Activated T-cell treated with anti-CD3 and anti-CD28 coated beads, Interleukin-2, amount 50 U/mL, for 24 hours (primary cell): ENCODE results near the gene ATP13A2.

Experiments used
- DNase-seq: peaks from one replicate; pipeline ENCODE4 v3.0.0-alpha.2; 2020
- H3K27ac Mint-ChIP-seq: 2 replicates; pipeline ENCODE4 v1.8.0; 2020; ENCODE audit warnings: mild to moderate bottlenecking, mixed read lengths
- H3K27me3 Mint-ChIP-seq: 2 replicates; pipeline ENCODE4 v1.8.0; 2020; ENCODE audit warnings: mixed read lengths
- H3K36me3 Mint-ChIP-seq: 2 replicates; pipeline ENCODE4 v1.8.0; 2020; ENCODE audit warnings: low read depth, mixed read lengths
- H3K4me1 Mint-ChIP-seq: 2 replicates; pipeline ENCODE4 v1.8.0; 2020; ENCODE audit warnings: low read depth, mixed read lengths
- H3K4me3 Mint-ChIP-seq: 2 replicates; pipeline ENCODE4 v1.8.0; 2020; ENCODE audit warnings: mild to moderate bottlenecking, moderate library complexity, mixed read lengths
- H3K9me3 Mint-ChIP-seq: 2 replicates; pipeline ENCODE4 v1.8.0; 2020; ENCODE audit warnings: mixed read lengths

The ATP13A2 gene

GRCh38 chr1:17045150-17045549 lies 33.4 kb upstream of the ATP13A2 start:
- Mint-ChIP-seq H3K27me3 (no peaks in the 10 kb centered on the region), H3K36me3 (peaks cover 75% of the 10 kb centered on the region), H3K4me3 (no peak overlapping the region), H3K4me1 (peaks cover 25% of the 10 kb centered on the region), H3K9me3 (no peaks in the 10 kb centered on the region), H3K27ac (no peak overlapping the region)
- DNase-seq, result no peak

DNA sequence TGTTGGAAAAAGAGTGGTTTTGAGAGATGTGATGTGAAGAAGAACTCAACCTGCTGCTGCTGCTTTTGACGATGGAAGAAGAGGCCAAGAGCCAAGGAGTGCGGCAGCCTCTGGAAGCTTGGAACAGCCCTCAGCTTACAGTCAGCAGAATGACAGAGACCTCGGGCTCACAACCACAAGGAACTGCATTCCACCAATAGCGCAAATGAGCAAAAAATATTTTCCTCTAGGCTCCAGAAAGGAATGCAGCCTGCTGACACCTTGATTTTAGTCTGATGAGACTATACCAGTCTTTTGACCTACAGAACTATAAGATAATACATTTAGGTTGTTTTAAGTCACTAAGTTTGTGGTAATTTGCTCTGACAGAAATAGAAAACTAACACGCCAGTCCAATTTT lies 31.9 kb upstream of the ATP13A2 start:
- no peaks in the 10 kb centered on the region for H3K9me3 Mint-ChIP-seq
- H3K27ac Mint-ChIP-seq, result no peak overlapping the region
- H3K4me1 Mint-ChIP-seq, result peaks cover 27% of the 10 kb centered on the region
- no peaks in the 10 kb centered on the region for H3K27me3 Mint-ChIP-seq
- no peak for DNase-seq
- peaks cover 76% of the 10 kb centered on the region for H3K36me3 Mint-ChIP-seq
- H3K4me3 Mint-ChIP-seq, result no peak overlapping the region

- DNase-seq, result no peak
- Mint-ChIP-seq H3K36me3 (peaks cover 78% of the 10 kb centered on the region), H3K27me3 (no peaks in the 10 kb centered on the region), H3K27ac (no peak overlapping the region), H3K4me3 (no peak overlapping the region), H3K4me1 (peaks cover 12% of the 10 kb centered on the region), H3K9me3 (no peaks in the 10 kb centered on the region)
Observed at GRCh38 chr1:17040135-17040534, 28.4 kb upstream of the ATP13A2 start.

GRCh38 chr1:17039522-17039921 lies 27.8 kb upstream of the ATP13A2 start:
- no peaks in the 10 kb centered on the region for H3K27me3 Mint-ChIP-seq
- peaks cover 78% of the 10 kb centered on the region for H3K36me3 Mint-ChIP-seq
- H3K4me1 Mint-ChIP-seq, result peaks cover 8% of the 10 kb centered on the region
- H3K27ac Mint-ChIP-seq, result no peak overlapping the region
- no peak overlapping the region for H3K4me3 Mint-ChIP-seq
- no peak for DNase-seq
- no peaks in the 10 kb centered on the region for H3K9me3 Mint-ChIP-seq

GRCh38 chr1:17033481-17033880 lies 21.8 kb upstream of the ATP13A2 start:
- H3K4me3 Mint-ChIP-seq, result no peak overlapping the region

DNA sequence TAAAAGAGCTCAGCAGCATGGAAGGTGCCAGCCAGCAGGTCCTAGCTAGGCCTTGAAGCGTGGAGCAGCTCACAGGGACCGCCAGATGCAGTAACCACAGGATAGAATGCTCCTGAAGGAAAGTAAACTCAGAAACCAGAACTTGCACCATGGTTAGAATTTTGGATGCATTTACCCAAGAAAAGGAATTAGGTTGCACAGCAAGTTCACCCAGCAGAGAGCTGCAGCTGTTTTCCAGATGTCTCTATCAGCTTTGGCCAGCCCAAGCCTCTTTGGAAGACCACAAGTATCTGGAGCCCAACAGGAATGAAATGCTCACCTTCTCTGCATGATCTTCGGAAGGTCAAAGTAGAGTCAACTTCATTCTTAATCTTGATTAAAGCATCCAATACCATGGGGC lies 21.0 kb upstream of the ATP13A2 start:
- H3K27ac Mint-ChIP-seq, result no peak overlapping the region

More at GRCh38 chr1:17033481-17033880, 21.8 kb upstream of the ATP13A2 start:
- Mint-ChIP-seq H3K27ac (no peak overlapping the region), H3K4me1 (peaks cover 2% of the 10 kb centered on the region), H3K36me3 (peaks cover 79% of the 10 kb centered on the region), H3K9me3 (no peaks in the 10 kb centered on the region), H3K27me3 (no peaks in the 10 kb centered on the region)
- no peak for DNase-seq

DNA sequence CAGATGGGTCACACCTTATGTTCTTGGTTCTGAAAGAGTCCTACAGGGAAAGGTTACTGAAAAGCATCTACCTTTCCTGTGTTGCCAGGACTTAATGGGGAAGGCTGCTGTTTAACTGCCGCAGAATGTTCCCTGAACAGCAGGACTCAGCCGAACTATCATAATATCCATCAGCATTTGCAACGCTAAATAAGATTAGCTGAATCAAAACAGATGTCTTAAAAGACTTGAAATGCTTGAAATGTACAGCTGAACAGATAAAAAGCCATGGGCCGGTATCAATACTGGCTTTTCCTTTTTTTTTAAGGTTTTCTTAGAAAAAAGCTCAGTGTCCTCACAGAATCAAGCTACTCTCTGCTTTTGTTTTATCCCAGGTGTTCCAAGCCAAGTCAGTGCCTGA lies 19.7 kb upstream of the ATP13A2 start:
- Mint-ChIP-seq H3K9me3 (no peaks in the 10 kb centered on the region), H3K36me3 (peaks cover 86% of the 10 kb centered on the region), H3K4me3 (no peak overlapping the region), H3K27me3 (no peaks in the 10 kb centered on the region), H3K4me1 (no peaks in the 10 kb centered on the region), H3K27ac (peak overlapping the region; percentile 50)
- no peak for DNase-seq

More for the DNA sequence above, 21.0 kb upstream of the ATP13A2 start:
- H3K4me1 Mint-ChIP-seq, result no peaks in the 10 kb centered on the region
- no peak for DNase-seq
- no peaks in the 10 kb centered on the region for H3K9me3 Mint-ChIP-seq
- peaks cover 81% of the 10 kb centered on the region for H3K36me3 Mint-ChIP-seq
- no peaks in the 10 kb centered on the region for H3K27me3 Mint-ChIP-seq
- no peak overlapping the region for H3K4me3 Mint-ChIP-seq

- Mint-ChIP-seq H3K4me1 (no peaks in the 10 kb centered on the region), H3K27me3 (no peaks in the 10 kb centered on the region), H3K9me3 (no peaks in the 10 kb centered on the region), H3K4me3 (no peak overlapping the region), H3K27ac (peak overlapping the region; percentile 77), H3K36me3 (peaks cover 89% of the 10 kb centered on the region)
- no peak for DNase-seq
Observed at GRCh38 chr1:17030206-17030605, 18.5 kb upstream of the ATP13A2 start.

DNA sequence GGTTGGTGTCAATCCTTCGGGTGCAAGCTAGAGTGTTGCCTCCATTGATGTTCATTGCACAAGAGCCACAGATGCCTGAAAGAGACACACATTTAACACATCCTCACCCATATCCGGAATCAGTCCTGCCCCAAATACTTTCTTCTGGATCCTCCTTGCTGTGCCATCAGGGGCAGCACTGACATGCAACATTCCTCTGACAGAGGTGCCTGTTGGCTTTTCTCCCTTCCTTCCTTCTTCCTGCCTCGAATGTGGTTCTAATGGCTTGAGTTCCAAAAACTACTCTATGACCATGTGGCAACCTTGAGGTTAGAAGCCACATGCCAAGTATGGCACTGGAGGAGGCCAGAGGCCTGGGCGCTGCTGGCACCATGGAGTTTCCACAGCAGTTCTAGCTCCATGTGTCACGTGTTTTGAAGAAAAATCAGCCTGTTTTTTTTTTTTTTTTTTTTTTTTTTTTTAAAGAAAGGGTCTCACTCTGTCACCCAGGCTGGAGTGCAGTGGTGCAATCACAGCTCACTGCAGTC lies 17.0 kb upstream of the ATP13A2 start:
- Mint-ChIP-seq H3K27ac (peak overlapping the region; percentile 23), H3K4me3 (no peak overlapping the region), H3K9me3 (no peaks in the 10 kb centered on the region), H3K27me3 (no peaks in the 10 kb centered on the region), H3K36me3 (peaks cover 93% of the 10 kb centered on the region), H3K4me1 (no peaks in the 10 kb centered on the region)
- no peak for DNase-seq

DNA sequence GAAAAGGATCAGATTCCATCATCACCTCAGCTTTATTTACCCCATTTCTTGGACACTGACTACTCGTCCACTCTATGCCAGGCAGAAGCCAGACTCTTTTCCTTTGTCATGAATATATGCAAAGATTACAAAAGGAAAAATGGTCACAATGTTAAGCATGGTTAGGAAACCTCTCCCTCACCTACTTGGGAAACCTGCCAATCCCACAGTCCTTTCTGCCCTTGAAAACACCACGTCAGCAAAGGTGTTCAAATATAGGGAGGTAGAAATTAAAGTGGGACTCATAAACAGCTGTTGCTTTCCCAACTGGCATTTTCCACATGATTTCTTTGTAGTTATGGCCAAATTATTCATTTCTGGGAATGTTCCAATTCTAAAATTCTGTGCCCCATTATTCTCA lies 16.2 kb upstream of the ATP13A2 start:
- no peak for DNase-seq
- peaks cover 93% of the 10 kb centered on the region for H3K36me3 Mint-ChIP-seq
- H3K9me3 Mint-ChIP-seq, result no peaks in the 10 kb centered on the region
- H3K4me1 Mint-ChIP-seq, result no peaks in the 10 kb centered on the region
- no peaks in the 10 kb centered on the region for H3K27me3 Mint-ChIP-seq
- H3K4me3 Mint-ChIP-seq, result no peak overlapping the region
- peak overlapping the region; percentile 16 for H3K27ac Mint-ChIP-seq

GRCh38 chr1:17027403-17027802 lies 15.7 kb upstream of the ATP13A2 start:
- H3K9me3 Mint-ChIP-seq, result no peaks in the 10 kb centered on the region
- peak overlapping the region; percentile 16 for H3K27ac Mint-ChIP-seq
- peaks cover 93% of the 10 kb centered on the region for H3K36me3 Mint-ChIP-seq
- H3K4me3 Mint-ChIP-seq, result no peak overlapping the region
- H3K27me3 Mint-ChIP-seq, result no peaks in the 10 kb centered on the region
- DNase-seq, result no peak
- no peaks in the 10 kb centered on the region for H3K4me1 Mint-ChIP-seq

GRCh38 chr1:17024721-17025120 lies 13.0 kb upstream of the ATP13A2 start:
- Mint-ChIP-seq H3K27ac (peak overlapping the region; percentile 55), H3K9me3 (no peaks in the 10 kb centered on the region), H3K4me3 (no peak overlapping the region), H3K4me1 (peaks cover 2% of the 10 kb centered on the region), H3K36me3 (peaks cover 97% of the 10 kb centered on the region), H3K27me3 (no peaks in the 10 kb centered on the region)
- DNase-seq, result no peak

- Mint-ChIP-seq H3K4me3 (no peak overlapping the region), H3K36me3 (peaks cover 97% of the 10 kb centered on the region), H3K9me3 (no peaks in the 10 kb centered on the region), H3K27ac (peak overlapping the region; percentile 53), H3K4me1 (peaks cover 10% of the 10 kb centered on the region), H3K27me3 (no peaks in the 10 kb centered on the region)
- DNase-seq, result no peak
Observed at GRCh38 chr1:17023573-17023972, 11.8 kb upstream of the ATP13A2 start.

DNA sequence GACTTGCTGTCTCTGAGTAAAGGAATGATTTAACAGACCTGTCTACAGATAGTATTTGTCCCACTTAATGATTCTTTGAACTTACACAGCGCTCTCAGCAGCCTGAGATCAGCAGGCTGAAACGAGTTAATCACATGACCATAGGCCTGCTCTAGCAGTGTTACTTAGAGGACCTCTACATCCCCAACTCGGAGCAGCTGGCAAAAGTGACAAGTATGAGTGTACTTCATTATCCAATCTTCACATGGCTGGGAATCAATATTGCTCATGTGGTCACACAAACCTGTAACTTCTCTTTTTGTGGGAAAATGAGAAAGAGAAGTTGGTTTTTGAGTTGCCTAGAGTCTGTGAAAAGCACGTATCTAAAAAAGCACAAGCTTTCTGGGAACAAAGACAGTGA lies 11.4 kb upstream of the ATP13A2 start:
- no peaks in the 10 kb centered on the region for H3K27me3 Mint-ChIP-seq
- H3K27ac Mint-ChIP-seq, result no peak overlapping the region

DNA sequence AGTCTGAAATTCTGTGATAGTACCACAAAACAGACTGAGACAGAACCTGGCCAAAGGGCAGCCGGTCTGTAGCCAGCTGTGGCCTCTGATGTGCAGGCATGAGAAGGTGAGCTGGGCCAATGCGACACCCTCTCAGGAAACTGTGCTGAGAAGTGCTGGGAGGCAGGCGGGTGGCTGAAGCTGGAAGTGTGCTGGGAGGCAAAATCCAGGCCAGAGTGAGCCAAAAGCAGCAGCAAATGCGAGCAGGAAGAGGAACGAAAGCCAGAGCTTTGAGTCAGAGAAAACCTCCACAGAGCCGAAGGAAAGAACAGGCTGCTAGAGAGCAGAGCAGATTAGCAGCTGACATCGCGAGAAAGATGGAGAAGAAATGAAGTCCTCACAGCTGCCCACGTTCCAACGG lies 10.2 kb upstream of the ATP13A2 start:
- peak overlapping the region; percentile 57 for H3K27ac Mint-ChIP-seq

More for the DNA sequence above, 11.4 kb upstream of the ATP13A2 start:
- H3K4me3 Mint-ChIP-seq, result no peak overlapping the region
- H3K9me3 Mint-ChIP-seq, result no peaks in the 10 kb centered on the region
- no peak for DNase-seq
- H3K4me1 Mint-ChIP-seq, result peaks cover 10% of the 10 kb centered on the region
- peaks cover 96% of the 10 kb centered on the region for H3K36me3 Mint-ChIP-seq

GRCh38 chr1:17020502-17020901 lies 8.8 kb upstream of the ATP13A2 start:
- H3K4me1 Mint-ChIP-seq, result peaks cover 10% of the 10 kb centered on the region
- no peak overlapping the region for H3K4me3 Mint-ChIP-seq
- no peaks in the 10 kb centered on the region for H3K9me3 Mint-ChIP-seq
- peak overlapping the region; percentile 66 for H3K27ac Mint-ChIP-seq
- H3K27me3 Mint-ChIP-seq, result no peaks in the 10 kb centered on the region
- DNase-seq, result no peak
- peaks cover 80% of the 10 kb centered on the region for H3K36me3 Mint-ChIP-seq

More for the DNA sequence above, 10.2 kb upstream of the ATP13A2 start:
- no peaks in the 10 kb centered on the region for H3K27me3 Mint-ChIP-seq
- no peak overlapping the region for H3K4me3 Mint-ChIP-seq
- DNase-seq, result no peak
- no peaks in the 10 kb centered on the region for H3K9me3 Mint-ChIP-seq
- H3K4me1 Mint-ChIP-seq, result peaks cover 10% of the 10 kb centered on the region
- peaks cover 91% of the 10 kb centered on the region for H3K36me3 Mint-ChIP-seq
